Mesenchymal stem cell (in vitro differentiated cells and primary cell): Measurements from ENCODE around the gene ARHGAP42.
A peak's percentile ranks its signal among the peaks of the same experiment; 100 is the strongest.

ENCODE experiments used
- DNase-seq: peaks from one replicate; pipeline ENCODE4 v3.0.0-alpha.2; 2013
- H2AFZ ChIP-seq: one replicate; pipeline ENCODE4 v1.6.1; 2013; ENCODE audit warnings: low read depth, mild to moderate bottlenecking, control low read depth, inconsistent platforms, low read length, moderate library complexity
- H2AK5ac ChIP-seq: 2 replicates; pipeline ENCODE4 v1.6.1; 2013; ENCODE audit warnings: low read length, moderate library complexity, mild to moderate bottlenecking, inconsistent platforms; ENCODE audit not compliant: severe bottlenecking
- H2BK120ac ChIP-seq: one replicate; pipeline ENCODE4 v1.6.1; 2013; ENCODE audit warnings: low read depth, mild to moderate bottlenecking, inconsistent platforms, low read length, moderate library complexity
- H2BK12ac ChIP-seq, 2 experiments: one replicate each; pipeline ENCODE4 v1.6.1; 2013; ENCODE audit warnings: inconsistent platforms in 2 of 2, low read length in 2 of 2, mild to moderate bottlenecking in 2 of 2, moderate library complexity in 2 of 2, control low read depth in 1 of 2
- H2BK15ac ChIP-seq: one replicate; pipeline ENCODE4 v1.6.1; 2013; ENCODE audit warnings: mild to moderate bottlenecking, low read depth, inconsistent platforms; ENCODE audit not compliant: poor library complexity, severe bottlenecking
- H2BK5ac ChIP-seq: 2 replicates; pipeline ENCODE4 v1.6.1; 2013; ENCODE audit warnings: low read depth, mild to moderate bottlenecking, low read length, control low read depth, inconsistent platforms; ENCODE audit not compliant: poor library complexity, severe bottlenecking
- H3K14ac ChIP-seq, 2 experiments: one replicate each; pipeline ENCODE4 v1.6.1; 2013; ENCODE audit warnings: inconsistent platforms in 2 of 2, low read length in 2 of 2, control low read depth in 1 of 2, mild to moderate bottlenecking in 1 of 2, moderate library complexity in 1 of 2
- H3K18ac ChIP-seq, 2 experiments: one replicate each; pipeline ENCODE4 v1.6.1; 2013; ENCODE audit warnings: inconsistent platforms in 2 of 2, low read length in 2 of 2, control low read depth in 1 of 2, low read depth in 1 of 2, mild to moderate bottlenecking in 1 of 2
- H3K23ac ChIP-seq, 2 experiments: one replicate each; pipeline ENCODE4 v1.6.1; 2013; ENCODE audit warnings: inconsistent platforms in 2 of 2, low read length in 2 of 2, mild to moderate bottlenecking in 2 of 2, moderate library complexity in 2 of 2, control low read depth in 1 of 2
- H3K27ac ChIP-seq: 2 replicates; pipeline ENCODE4 v1.5.1; 2013; ENCODE audit warnings: mild to moderate bottlenecking, moderate library complexity, low read length, control low read depth, inconsistent platforms; ENCODE audit not compliant: poor library complexity, severe bottlenecking
- H3K27me3 ChIP-seq, 2 experiments: 2 replicates each; pipeline versions ENCODE4 v1.6.1 to v1.7.0; 2013; ENCODE audit warnings: low read length in 2 of 2, mild to moderate bottlenecking in 2 of 2, moderate library complexity in 2 of 2, control low read depth in 1 of 2, inconsistent platforms in 1 of 2; ENCODE audit not compliant: control insufficient read depth in 1 of 2, insufficient read depth in 1 of 2
- H3K36me3 ChIP-seq, 2 experiments: 2 replicates each; pipeline versions ENCODE4 v1.6.1 to v1.7.0; 2013; ENCODE audit warnings: low read length in 2 of 2, control low read depth in 1 of 2, inconsistent platforms in 1 of 2, low read depth in 1 of 2, mild to moderate bottlenecking in 1 of 2; ENCODE audit not compliant: insufficient read depth in 2 of 2, control insufficient read depth in 1 of 2
- H3K4ac ChIP-seq, 2 experiments: one replicate each; pipeline ENCODE4 v1.6.1; 2013; ENCODE audit warnings: inconsistent platforms in 2 of 2, low read length in 2 of 2, mild to moderate bottlenecking in 2 of 2, moderate library complexity in 2 of 2, control low read depth in 1 of 2, low read depth in 1 of 2
- H3K4me1 ChIP-seq: 2 replicates; pipeline ENCODE4 v1.6.1; 2013; ENCODE audit warnings: low read depth, low read length, control low read depth; ENCODE audit not compliant: control insufficient read depth, insufficient read depth
- H3K4me2 ChIP-seq: 2 replicates; pipeline ENCODE4 v1.6.1; 2013; ENCODE audit warnings: low read length, mild to moderate bottlenecking, inconsistent platforms; ENCODE audit not compliant: poor library complexity, severe bottlenecking
- H3K4me3 ChIP-seq, 2 experiments: 2 replicates each; pipeline versions ENCODE4 v1.5.1 to v1.7.0; 2013; ENCODE audit warnings: low read length in 2 of 2, mild to moderate bottlenecking in 2 of 2, control low read depth in 1 of 2, low read depth in 1 of 2; ENCODE audit not compliant: insufficient read depth in 1 of 2
- H3K79me1 ChIP-seq: replicated peaks from 2 replicates; pipeline ENCODE4 v1.6.1; 2013; ENCODE audit warnings: mild to moderate bottlenecking, control low read depth, low read length, inconsistent platforms; ENCODE audit not compliant: poor library complexity, severe bottlenecking
- H3K9ac ChIP-seq: 2 replicates; pipeline ENCODE4 v1.7.0; 2013; ENCODE audit warnings: mild to moderate bottlenecking, low read length, moderate library complexity
- H3K9me3 ChIP-seq: 2 replicates; pipeline ENCODE4 v1.7.0; 2013; ENCODE audit warnings: mild to moderate bottlenecking, low read length; ENCODE audit not compliant: control insufficient read depth
- H4K8ac ChIP-seq: one replicate; pipeline ENCODE4 v1.6.1; 2013; ENCODE audit warnings: inconsistent platforms, mild to moderate bottlenecking, low read length, moderate library complexity
- H4K91ac ChIP-seq: one replicate; pipeline ENCODE4 v1.6.1; 2013; ENCODE audit warnings: mild to moderate bottlenecking, low read length, inconsistent platforms
- WGBS: methylation state at CpG from one replicate; pipeline ENCODE4 v1.1.7; 2013; ENCODE audit warnings: mixed read lengths; 5-methylcytosine and 5-hydroxymethylcytosine counted together

Gene ARHGAP42

GRCh38 chr11:100932474-100933100 lies 245.5 kb downstream of the ARHGAP42 start:
- Histone ChIP-seq H3K4ac (no peak overlapping the region), H3K18ac (no peak overlapping the region), H3K4me1 (peaks cover 5% of the 10 kb centered on the region), H3K27me3 (no peaks in the 10 kb centered on the region), H3K36me3 (peaks cover 0 to 3% of the 10 kb centered on the region in 2 experiments), H3K79me1 (peaks cover 4% of the 10 kb centered on the region), H2BK15ac (no peak overlapping the region), H3K9me3 (no peaks in the 10 kb centered on the region), H3K4me3 (no peak overlapping the region), H3K4me2 (no peak overlapping the region), H2AFZ (no peak overlapping the region), H3K9ac (no peak overlapping the region), H3K23ac (no peak overlapping the region), H4K91ac (no peak overlapping the region), H2BK120ac (no peak overlapping the region), H3K14ac (no peak overlapping the region), H4K8ac (no peak overlapping the region), H2BK12ac (no peak overlapping the region), H2BK5ac (no peak overlapping the region), H3K27ac (no peak overlapping the region), H2AK5ac (no peak overlapping the region)
- WGBS, result no CpG with 5 or more reads among the region's 3 CpGs
- peak; percentile 59 for DNase-seq

GRCh38 chr11:100936781-100937180 lies 249.7 kb downstream of the ARHGAP42 start:
- Histone ChIP-seq H2AK5ac (no peak overlapping the region), H3K14ac (no peak overlapping the region), H4K91ac (no peak overlapping the region), H2BK120ac (no peak overlapping the region), H3K4ac (no peak overlapping the region), H2BK12ac (no peak overlapping the region), H3K4me2 (no peak overlapping the region), H3K18ac (no peak overlapping the region), H2AFZ (no peak overlapping the region), H2BK5ac (no peak overlapping the region), H3K23ac (no peak overlapping the region), H4K8ac (no peak overlapping the region), H3K4me3 (no peak overlapping the region), H2BK15ac (no peak overlapping the region), H3K9me3 (no peaks in the 10 kb centered on the region), H3K9ac (no peak overlapping the region), H3K79me1 (peaks cover 12% of the 10 kb centered on the region), H3K27me3 (no peaks in the 10 kb centered on the region), H3K27ac (no peak overlapping the region), H3K36me3 (peaks cover 0 to 3% of the 10 kb centered on the region in 2 experiments), H3K4me1 (no peaks in the 10 kb centered on the region)
- 90% methylated on average over 5 of the region's 6 CpGs for WGBS
- no peak for DNase-seq

- no peak overlapping the region for H3K14ac ChIP-seq
- H4K8ac ChIP-seq, result no peak overlapping the region
- H2AK5ac ChIP-seq, result no peak overlapping the region
- H2BK15ac ChIP-seq, result no peak overlapping the region
- H3K23ac ChIP-seq, result no peak overlapping the region
- H2AFZ ChIP-seq, result no peak overlapping the region
- H3K79me1 ChIP-seq, result peaks cover 12% of the 10 kb centered on the region
- no peak overlapping the region for H2BK120ac ChIP-seq
- H3K4ac ChIP-seq, result no peak overlapping the region
- H3K9ac ChIP-seq, result no peak overlapping the region
- no peak overlapping the region for H3K4me2 ChIP-seq
- no peak overlapping the region for H3K18ac ChIP-seq
- H3K27me3 ChIP-seq, result no peaks in the 10 kb centered on the region
- no peaks in the 10 kb centered on the region for H3K9me3 ChIP-seq
- no peaks in the 10 kb centered on the region for H3K4me1 ChIP-seq
- H3K27ac ChIP-seq, result no peak overlapping the region
- no peak overlapping the region for H4K91ac ChIP-seq
- H3K4me3 ChIP-seq, result no peak overlapping the region
- H2BK5ac ChIP-seq, result no peak overlapping the region
- no peak for DNase-seq
- no peak overlapping the region for H2BK12ac ChIP-seq
- peaks cover 0 to 3% of the 10 kb centered on the region in 2 experiments for H3K36me3 ChIP-seq
- WGBS, result 33% methylated on average over 1 of the region's 5 CpGs
These were observed 252.5 kb downstream of the ARHGAP42 start for GRCh38 chr11:100939571-100939970.

- no peaks in the 10 kb centered on the region for H3K9me3 ChIP-seq
- no peak overlapping the region for H3K4me2 ChIP-seq
- no peak overlapping the region for H3K4me3 ChIP-seq
- no peak overlapping the region for H3K9ac ChIP-seq
- H2AK5ac ChIP-seq, result no peak overlapping the region
- H3K18ac ChIP-seq, result no peak overlapping the region
- no peak for DNase-seq
- no peak overlapping the region for H3K27ac ChIP-seq
- no peaks in the 10 kb centered on the region for H3K27me3 ChIP-seq
- H3K23ac ChIP-seq, result no peak overlapping the region
- H3K79me1 ChIP-seq, result peaks cover 12% of the 10 kb centered on the region
- WGBS, result 100% methylated on average over 1 of the region's 3 CpGs
- H4K91ac ChIP-seq, result no peak overlapping the region
- H2AFZ ChIP-seq, result no peak overlapping the region
- no peak overlapping the region for H2BK12ac ChIP-seq
- no peaks in the 10 kb centered on the region for H3K4me1 ChIP-seq
- peaks cover 0 to 3% of the 10 kb centered on the region in 2 experiments for H3K36me3 ChIP-seq
- no peak overlapping the region for H2BK15ac ChIP-seq
- H2BK120ac ChIP-seq, result no peak overlapping the region
- H3K14ac ChIP-seq, result no peak overlapping the region
- H2BK5ac ChIP-seq, result no peak overlapping the region
- no peak overlapping the region for H3K4ac ChIP-seq
- no peak overlapping the region for H4K8ac ChIP-seq
These were observed 253.0 kb downstream of the ARHGAP42 start for GRCh38 chr11:100940111-100940510.
